KMS-11 (cell line): ENCODE measurements around the gene GAB3.

Experiments
- H2AFZ ChIP-seq: fragments of 200-600 bp; sonication (generic); 2 replicates; pipeline ENCODE4 v1.6.1; 2016; ENCODE audit warnings: antibody characterized with exemption, mixed run types, low read depth
- H3K27ac ChIP-seq: fragments of 200-600 bp; sonication (generic); 2 replicates; pipeline ENCODE4 v1.6.1; 2016; ENCODE audit warnings: mild to moderate bottlenecking, mixed run types
- H3K27me3 ChIP-seq: fragments of 200-600 bp; sonication (generic); 2 replicates; pipeline ENCODE4 v1.6.1; 2017; ENCODE audit warnings: mild to moderate bottlenecking, low read depth, mixed run types, moderate library complexity; ENCODE audit not compliant: insufficient read depth
- H3K36me3 ChIP-seq: fragments of 200-600 bp; sonication (generic); 2 replicates; pipeline ENCODE4 v1.6.1; 2017; ENCODE audit warnings: mild to moderate bottlenecking, mixed run types; ENCODE audit not compliant: insufficient read depth
- H3K4me1 ChIP-seq: fragments of 200-600 bp; sonication (generic); 2 replicates; pipeline ENCODE4 v1.6.1; 2016; ENCODE audit warnings: mild to moderate bottlenecking, low read depth, mixed run types; ENCODE audit not compliant: poor library complexity, severe bottlenecking
- H3K4me2 ChIP-seq: fragments of 200-600 bp; sonication (generic); 2 replicates; pipeline ENCODE4 v1.7.0; 2016; ENCODE audit warnings: mild to moderate bottlenecking, mixed run types
- H3K4me3 ChIP-seq: fragments of 200-600 bp; sonication (generic); IDR thresholded peaks from 2 replicates; pipeline ENCODE4 v1.6.1; 2017; ENCODE audit warnings: low read depth, low read length, mixed read lengths; ENCODE audit not compliant: insufficient read depth
- H3K79me2 ChIP-seq: fragments of 200-600 bp; sonication (generic); 2 replicates; pipeline ENCODE4 v1.6.1; 2016; ENCODE audit warnings: low read depth, mixed run types; ENCODE audit not compliant: insufficient read depth
- H3K9ac ChIP-seq: fragments of 200-600 bp; sonication (generic); 2 replicates; pipeline ENCODE4 v1.6.1; 2016; ENCODE audit warnings: mild to moderate bottlenecking, mixed run types
- H4K20me1 ChIP-seq: fragments of 200-600 bp; sonication (generic); 2 replicates; pipeline ENCODE4 v1.6.1; 2016; ENCODE audit warnings: mild to moderate bottlenecking, mixed run types; ENCODE audit not compliant: insufficient read depth
- TF ChIP-seq, protein P1 (sequence below): fragments of 200-600 bp; sonication (generic); conservative IDR thresholded peaks from 2 replicates; pipeline ENCODE4 v1.6.1; 2017; ENCODE audit warnings: low read depth, mild to moderate bottlenecking, antibody characterized with exemption, low read length, moderate library complexity, mixed read lengths

GAB3 gene

GRCh38 chrX:154724993-154725756, 25.7 kb downstream of the GAB3 start:
- H3K4me1 ChIP-seq, result no peaks in the 10 kb centered on the region
- H3K9ac ChIP-seq, result no peak overlapping the region
- no peak overlapping the region for H2AFZ ChIP-seq
- TF ChIP-seq, protein P1, sequence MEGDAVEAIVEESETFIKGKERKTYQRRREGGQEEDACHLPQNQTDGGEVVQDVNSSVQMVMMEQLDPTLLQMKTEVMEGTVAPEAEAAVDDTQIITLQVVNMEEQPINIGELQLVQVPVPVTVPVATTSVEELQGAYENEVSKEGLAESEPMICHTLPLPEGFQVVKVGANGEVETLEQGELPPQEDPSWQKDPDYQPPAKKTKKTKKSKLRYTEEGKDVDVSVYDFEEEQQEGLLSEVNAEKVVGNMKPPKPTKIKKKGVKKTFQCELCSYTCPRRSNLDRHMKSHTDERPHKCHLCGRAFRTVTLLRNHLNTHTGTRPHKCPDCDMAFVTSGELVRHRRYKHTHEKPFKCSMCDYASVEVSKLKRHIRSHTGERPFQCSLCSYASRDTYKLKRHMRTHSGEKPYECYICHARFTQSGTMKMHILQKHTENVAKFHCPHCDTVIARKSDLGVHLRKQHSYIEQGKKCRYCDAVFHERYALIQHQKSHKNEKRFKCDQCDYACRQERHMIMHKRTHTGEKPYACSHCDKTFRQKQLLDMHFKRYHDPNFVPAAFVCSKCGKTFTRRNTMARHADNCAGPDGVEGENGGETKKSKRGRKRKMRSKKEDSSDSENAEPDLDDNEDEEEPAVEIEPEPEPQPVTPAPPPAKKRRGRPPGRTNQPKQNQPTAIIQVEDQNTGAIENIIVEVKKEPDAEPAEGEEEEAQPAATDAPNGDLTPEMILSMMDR, result no peak
- no peaks in the 10 kb centered on the region for H4K20me1 ChIP-seq
- H3K36me3 ChIP-seq, result no peaks in the 10 kb centered on the region
- no peaks in the 10 kb centered on the region for H3K27me3 ChIP-seq
- no peak overlapping the region for H3K27ac ChIP-seq
- no peak overlapping the region for H3K4me2 ChIP-seq
- H3K4me3 ChIP-seq, result no peak overlapping the region
- no peaks in the 10 kb centered on the region for H3K79me2 ChIP-seq

DNA sequence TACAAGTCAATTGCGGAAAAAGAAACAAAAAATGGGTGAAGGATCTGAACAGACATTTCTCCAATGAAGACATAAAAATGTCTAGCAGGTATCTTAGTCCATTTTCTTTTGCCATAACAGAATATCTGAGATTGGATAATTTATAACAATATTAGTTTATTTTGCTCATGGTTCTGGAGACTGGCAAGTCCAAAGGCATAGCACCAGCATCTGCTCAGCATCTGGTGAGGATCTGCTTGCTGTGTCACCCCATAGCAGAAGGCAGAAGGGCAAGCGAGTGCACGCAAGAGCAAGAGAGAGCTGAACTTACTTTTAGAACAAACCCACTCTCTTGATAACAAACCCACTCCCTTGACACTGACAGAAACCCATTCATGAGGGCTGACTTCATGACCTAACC, 29.7 kb downstream of the GAB3 start:
- Histone ChIP-seq H3K4me3 (no peak overlapping the region), H4K20me1 (no peaks in the 10 kb centered on the region), H2AFZ (no peak overlapping the region), H3K27me3 (no peaks in the 10 kb centered on the region), H3K4me1 (no peaks in the 10 kb centered on the region), H3K27ac (no peak overlapping the region), H3K9ac (no peak overlapping the region), H3K36me3 (no peaks in the 10 kb centered on the region), H3K79me2 (no peaks in the 10 kb centered on the region), H3K4me2 (no peak overlapping the region)
- TF ChIP-seq, protein P1, result no peak

DNA sequence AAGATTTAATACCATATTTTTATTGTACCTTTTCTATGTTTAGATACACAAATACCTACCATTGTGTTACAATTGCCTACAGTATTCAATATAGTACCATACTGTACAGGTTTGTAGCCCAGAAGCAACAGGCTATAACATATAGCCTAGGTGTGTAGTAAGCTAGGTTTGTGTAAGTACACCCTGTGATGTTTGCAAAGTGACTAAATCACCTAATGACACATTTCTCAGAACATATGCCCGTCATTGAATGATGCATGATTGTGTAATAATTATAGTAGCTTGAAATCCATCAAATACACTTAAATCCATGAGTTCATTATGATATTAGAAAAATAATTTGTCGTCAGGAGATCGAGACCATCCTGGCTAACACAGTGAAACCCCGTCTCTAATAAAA, 30.8 kb downstream of the GAB3 start:
- Histone ChIP-seq H3K27me3 (no peaks in the 10 kb centered on the region), H3K79me2 (no peaks in the 10 kb centered on the region), H3K4me3 (no peak overlapping the region), H4K20me1 (no peaks in the 10 kb centered on the region), H3K9ac (no peak overlapping the region), H2AFZ (no peak overlapping the region), H3K4me1 (no peaks in the 10 kb centered on the region), H3K36me3 (no peaks in the 10 kb centered on the region), H3K4me2 (no peak overlapping the region), H3K27ac (no peak overlapping the region)
- TF ChIP-seq, protein P1, result no peak

- H3K4me3 ChIP-seq, result no peak overlapping the region
- no peaks in the 10 kb centered on the region for H3K36me3 ChIP-seq
- H4K20me1 ChIP-seq, result no peaks in the 10 kb centered on the region
- TF ChIP-seq, protein P1, result no peak
- no peak overlapping the region for H3K9ac ChIP-seq
- H3K27ac ChIP-seq, result no peak overlapping the region
- no peaks in the 10 kb centered on the region for H3K4me1 ChIP-seq
- H3K79me2 ChIP-seq, result no peaks in the 10 kb centered on the region
- H2AFZ ChIP-seq, result no peak overlapping the region
- H3K27me3 ChIP-seq, result no peaks in the 10 kb centered on the region
- H3K4me2 ChIP-seq, result no peak overlapping the region
Measured at GRCh38 chrX:154719132-154719675, 31.7 kb downstream of the GAB3 start.
